GM10266 (cell line): Measurements from ENCODE around the gene PCGF3.
"Not testable (repeated sequence)": the region's sequence is repeated elsewhere in the genome, so short reads cannot be mapped to it uniquely, and the experiment has no call there.

ENCODE experiments used
- DNase-seq: peaks from one replicate; pipeline ENCODE4 v3.0.0; 2012; ENCODE audit errors: extremely low spot score
- TF ChIP-seq, protein P1 (sequence below): IDR thresholded peaks from 2 replicates; pipeline ENCODE4 v1.5.1; 2012; ENCODE audit warnings: mild to moderate bottlenecking, low read depth; ENCODE audit not compliant: control insufficient read depth, insufficient read depth; ENCODE audit errors: missing control alignments

PCGF3 gene

GRCh38 chr4:795726-796119 is 90.1 kb downstream of the PCGF3 start:
- TF ChIP-seq, protein P1, sequence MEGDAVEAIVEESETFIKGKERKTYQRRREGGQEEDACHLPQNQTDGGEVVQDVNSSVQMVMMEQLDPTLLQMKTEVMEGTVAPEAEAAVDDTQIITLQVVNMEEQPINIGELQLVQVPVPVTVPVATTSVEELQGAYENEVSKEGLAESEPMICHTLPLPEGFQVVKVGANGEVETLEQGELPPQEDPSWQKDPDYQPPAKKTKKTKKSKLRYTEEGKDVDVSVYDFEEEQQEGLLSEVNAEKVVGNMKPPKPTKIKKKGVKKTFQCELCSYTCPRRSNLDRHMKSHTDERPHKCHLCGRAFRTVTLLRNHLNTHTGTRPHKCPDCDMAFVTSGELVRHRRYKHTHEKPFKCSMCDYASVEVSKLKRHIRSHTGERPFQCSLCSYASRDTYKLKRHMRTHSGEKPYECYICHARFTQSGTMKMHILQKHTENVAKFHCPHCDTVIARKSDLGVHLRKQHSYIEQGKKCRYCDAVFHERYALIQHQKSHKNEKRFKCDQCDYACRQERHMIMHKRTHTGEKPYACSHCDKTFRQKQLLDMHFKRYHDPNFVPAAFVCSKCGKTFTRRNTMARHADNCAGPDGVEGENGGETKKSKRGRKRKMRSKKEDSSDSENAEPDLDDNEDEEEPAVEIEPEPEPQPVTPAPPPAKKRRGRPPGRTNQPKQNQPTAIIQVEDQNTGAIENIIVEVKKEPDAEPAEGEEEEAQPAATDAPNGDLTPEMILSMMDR: no peak
- no peak for DNase-seq

DNA sequence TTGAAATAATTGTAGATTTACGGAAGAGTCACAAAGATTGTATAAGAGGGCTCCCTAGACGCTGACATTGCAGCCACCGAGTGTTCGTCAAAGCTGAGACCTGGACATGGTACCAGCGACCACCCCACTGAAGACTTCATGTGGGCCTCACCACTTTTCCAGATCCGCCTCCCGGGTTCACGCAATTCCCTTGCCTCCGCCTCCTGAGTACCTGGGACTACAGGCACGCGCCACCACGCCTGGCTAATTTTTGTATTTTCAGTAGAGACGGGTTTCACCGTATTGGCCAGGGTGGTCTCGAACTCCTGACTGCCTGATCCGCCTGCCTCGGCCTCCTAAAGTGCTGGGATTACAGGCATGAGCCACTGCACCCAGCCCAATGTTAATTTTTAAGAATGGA is 90.6 kb downstream of the PCGF3 start:
- no peak for DNase-seq
- TF ChIP-seq, protein P1: no peak

DNA sequence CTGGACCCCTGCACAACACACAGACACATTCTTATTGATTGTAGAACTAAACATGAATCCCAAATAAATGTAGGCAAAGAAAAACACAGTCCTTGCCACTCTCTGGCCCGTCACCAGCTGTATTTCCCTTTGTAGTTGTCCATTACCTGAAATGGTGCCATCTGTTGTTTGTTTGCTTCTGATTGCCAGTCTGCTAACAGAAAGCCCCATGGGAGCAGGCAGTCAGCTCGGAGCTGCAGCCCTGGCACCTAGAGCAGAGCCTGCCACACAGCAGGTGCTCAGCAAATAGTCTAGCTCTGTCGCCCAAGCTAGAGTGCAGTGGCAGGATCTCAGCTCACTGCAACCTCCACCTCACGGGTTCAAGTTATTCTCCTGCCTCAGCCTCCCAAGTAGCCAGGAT is 91.4 kb downstream of the PCGF3 start:
- no peak for DNase-seq
- TF ChIP-seq, protein P1: no peak

GRCh38 chr4:801436-802124 is 95.9 kb downstream of the PCGF3 start:
- TF ChIP-seq, protein P1: no peak
- DNase-seq: no peak

DNA sequence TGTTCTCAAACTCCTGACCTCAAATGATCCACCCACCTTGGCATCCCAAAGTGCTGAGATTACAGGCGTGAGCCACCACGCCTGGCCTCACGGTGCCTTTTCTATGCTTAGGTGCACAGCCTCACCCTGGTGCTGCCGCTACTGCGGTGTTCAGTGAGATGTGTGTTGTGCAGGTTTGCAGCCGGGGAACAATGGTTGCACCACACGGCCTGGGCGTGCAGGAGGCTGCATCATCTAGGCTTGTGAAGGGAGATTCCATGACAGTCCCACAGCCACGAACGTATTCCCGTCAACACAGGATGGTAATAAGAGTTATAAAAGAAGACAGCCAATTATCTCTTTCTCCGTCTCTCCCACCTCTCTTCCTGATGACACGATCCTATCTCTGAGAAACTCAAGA is 98.3 kb downstream of the PCGF3 start:
- no peak for DNase-seq
- TF ChIP-seq, protein P1: no peak

- TF ChIP-seq, protein P1: no peak
These were observed 99.2 kb downstream of the PCGF3 start for GRCh38 chr4:804804-805203.

DNA sequence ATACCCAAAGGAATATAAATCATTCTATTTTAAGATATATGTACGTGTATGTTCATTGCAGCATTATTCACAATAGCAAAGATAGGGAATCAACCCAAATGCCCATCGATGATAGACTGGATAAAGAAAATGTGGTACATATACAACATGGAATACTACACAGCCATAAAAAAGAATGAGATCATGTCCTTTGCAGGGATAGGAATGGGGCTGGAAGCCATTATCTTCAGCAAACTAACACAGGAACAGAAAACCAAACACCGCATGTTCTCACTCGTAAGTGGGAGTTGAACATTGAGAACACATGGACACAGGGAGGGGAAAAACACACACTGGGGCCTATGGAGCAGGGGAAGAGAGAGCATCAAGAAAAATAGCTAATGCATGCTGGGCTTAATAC is 101.3 kb downstream of the PCGF3 start:
- not testable (repeated sequence) for DNase-seq

More at GRCh38 chr4:804804-805203, 99.2 kb downstream of the PCGF3 start:
- no peak for DNase-seq

- TF ChIP-seq, protein P1: no peak
- no peak for DNase-seq
These were observed 102.2 kb downstream of the PCGF3 start for GRCh38 chr4:807792-808191.
